OCI-LY1 (cell line): ENCODE measurements around the gene PKD1.
"Not testable (repeated sequence)": the region's sequence is repeated elsewhere in the genome, so short reads cannot be mapped to it uniquely, and the experiment has no call there.

ENCODE experiments used
- EZH2 ChIP-seq: fragments of 200-600 bp; sonication (generic), shearing (Covaris generic); IDR thresholded peaks from 2 replicates; pipeline ENCODE4 v1.8.0; 2017; ENCODE audit warnings: borderline replicate concordance, mixed run types, mild to moderate bottlenecking, antibody characterized with exemption, low read length, moderate library complexity, mixed read lengths
- TF ChIP-seq, protein P1 (sequence below): fragments of 200-600 bp; sonication (generic), shearing (Covaris generic); IDR thresholded peaks from 2 replicates; pipeline ENCODE4 v1.5.1; 2017; ENCODE audit warnings: mild to moderate bottlenecking, antibody characterized with exemption, low read length, moderate library complexity, mixed read lengths

DNA sequence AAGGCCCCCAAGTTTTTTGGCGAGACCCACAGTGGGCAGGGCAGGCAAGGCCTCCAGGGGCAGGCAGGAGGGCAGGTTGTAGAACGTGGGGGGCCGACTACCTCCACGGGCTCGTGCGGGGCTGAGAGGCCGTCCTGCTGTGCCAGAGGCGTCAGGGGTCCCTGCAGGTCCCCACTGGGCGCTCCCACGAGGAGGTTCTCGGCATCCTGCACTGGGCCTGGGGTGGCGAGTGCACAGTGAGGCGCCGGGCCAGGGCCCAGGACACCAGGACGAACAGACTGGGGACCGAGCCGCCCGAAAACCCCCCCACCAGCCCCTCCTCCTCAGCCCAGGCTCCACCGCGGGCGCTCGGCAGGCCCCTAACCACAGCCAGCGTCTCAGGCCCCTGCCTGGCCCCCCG, 19.3 kb downstream of the PKD1 start:
- TF ChIP-seq, protein P1, sequence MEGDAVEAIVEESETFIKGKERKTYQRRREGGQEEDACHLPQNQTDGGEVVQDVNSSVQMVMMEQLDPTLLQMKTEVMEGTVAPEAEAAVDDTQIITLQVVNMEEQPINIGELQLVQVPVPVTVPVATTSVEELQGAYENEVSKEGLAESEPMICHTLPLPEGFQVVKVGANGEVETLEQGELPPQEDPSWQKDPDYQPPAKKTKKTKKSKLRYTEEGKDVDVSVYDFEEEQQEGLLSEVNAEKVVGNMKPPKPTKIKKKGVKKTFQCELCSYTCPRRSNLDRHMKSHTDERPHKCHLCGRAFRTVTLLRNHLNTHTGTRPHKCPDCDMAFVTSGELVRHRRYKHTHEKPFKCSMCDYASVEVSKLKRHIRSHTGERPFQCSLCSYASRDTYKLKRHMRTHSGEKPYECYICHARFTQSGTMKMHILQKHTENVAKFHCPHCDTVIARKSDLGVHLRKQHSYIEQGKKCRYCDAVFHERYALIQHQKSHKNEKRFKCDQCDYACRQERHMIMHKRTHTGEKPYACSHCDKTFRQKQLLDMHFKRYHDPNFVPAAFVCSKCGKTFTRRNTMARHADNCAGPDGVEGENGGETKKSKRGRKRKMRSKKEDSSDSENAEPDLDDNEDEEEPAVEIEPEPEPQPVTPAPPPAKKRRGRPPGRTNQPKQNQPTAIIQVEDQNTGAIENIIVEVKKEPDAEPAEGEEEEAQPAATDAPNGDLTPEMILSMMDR = not testable (repeated sequence)
- TF ChIP-seq EZH2 = not testable (repeated sequence)
